Inferior parietal cortex (tissue), 1 donor: ENCODE measurements around the gene NOX3.
A peak's percentile ranks its signal among the peaks of the same experiment; 100 is the strongest.

Source experiments
- DNase-seq: peaks from one replicate; pipeline ENCODE4 v3.0.0-alpha.2; 2016; ENCODE audit errors: extremely low spot score

NOX3 gene

DNA sequence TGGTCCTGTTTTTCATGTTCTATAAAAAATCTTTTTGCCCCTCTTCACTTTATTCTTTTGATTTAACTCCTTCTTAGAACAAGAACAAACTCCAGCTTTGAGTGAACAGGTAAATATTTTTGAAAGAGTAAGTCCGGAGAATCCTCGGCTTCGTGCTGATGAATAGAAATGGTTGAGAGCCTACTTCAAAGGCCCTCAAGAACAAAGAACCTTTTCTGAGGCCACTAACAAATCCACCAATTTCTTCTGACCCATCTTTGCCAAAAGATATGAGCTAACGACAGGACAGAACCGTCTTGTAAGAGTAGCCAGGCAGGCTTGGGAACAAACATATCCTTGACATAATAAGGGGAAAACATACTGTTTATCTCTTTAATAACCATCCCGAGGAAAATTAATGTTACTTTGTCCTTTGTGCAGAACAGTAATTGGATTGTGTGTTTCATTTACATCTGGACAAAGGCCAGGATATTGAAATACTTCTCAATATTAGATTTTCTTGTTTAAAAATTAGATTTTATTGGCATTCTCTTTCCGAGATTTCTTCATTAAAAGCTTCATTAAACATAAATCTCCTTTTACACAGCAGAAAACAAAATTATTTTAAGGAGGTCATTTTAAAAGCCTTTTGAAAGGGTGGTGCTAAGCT is 52.9 kb downstream of the NOX3 start:
- DNase-seq = no peak

DNA sequence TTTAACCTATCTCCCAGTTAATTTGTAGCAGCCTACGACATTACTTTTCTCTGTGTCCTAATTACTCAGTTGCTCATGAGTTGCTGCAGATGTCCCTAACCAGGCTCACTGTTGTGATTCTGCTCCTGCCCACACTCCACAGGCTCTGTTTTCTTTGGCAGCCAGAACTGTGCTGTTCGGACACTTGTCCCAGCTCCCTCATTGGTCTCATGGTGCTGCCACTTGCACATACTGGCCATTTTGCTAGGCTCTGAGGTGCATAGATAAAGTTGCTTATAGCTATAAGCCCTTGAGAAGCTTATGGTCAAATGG is 55.0 kb downstream of the NOX3 start:
- DNase-seq = no peak

DNA sequence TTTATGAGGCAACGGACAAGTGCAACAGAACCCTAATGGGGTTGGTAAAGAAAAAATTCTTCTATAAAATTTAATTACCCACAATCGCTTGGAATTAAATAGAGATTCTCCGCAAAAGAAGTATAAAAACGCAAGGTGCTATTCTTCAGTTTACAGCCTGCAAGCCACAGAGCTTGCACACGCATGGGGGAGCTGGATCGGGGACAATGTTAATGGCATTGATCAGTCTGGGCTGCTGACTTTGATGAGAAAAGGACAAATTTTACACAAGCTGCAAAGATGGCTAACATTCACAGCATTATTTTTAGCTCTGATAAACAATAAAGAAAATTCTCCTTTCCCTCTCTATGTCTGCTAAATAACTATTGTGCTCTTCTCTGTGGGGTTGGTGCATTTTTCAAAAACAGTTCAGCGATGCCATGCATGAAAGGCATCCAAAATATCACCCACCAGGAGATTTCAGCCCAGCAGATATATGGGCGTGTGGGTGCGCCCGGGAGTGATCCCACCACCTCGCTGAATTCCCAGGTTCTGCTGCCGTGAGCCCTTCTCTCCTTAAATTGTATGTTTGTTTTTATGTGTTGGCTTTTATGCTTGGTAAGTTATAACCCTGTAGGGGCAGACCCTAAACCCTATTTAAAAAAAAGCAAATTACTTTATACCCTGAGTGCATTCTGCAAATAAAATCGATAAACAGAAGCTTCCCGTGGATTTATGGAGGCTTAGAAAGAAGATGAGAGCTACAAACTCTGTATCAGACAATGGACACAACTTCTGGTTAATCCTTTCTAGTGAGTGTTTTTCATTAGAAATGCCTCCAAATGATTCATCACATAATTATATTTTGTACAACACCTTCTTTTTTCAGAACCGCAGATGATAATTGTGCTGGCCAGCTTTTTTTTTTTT is 55.6 kb downstream of the NOX3 start:
- peak; percentile 22 for DNase-seq

DNA sequence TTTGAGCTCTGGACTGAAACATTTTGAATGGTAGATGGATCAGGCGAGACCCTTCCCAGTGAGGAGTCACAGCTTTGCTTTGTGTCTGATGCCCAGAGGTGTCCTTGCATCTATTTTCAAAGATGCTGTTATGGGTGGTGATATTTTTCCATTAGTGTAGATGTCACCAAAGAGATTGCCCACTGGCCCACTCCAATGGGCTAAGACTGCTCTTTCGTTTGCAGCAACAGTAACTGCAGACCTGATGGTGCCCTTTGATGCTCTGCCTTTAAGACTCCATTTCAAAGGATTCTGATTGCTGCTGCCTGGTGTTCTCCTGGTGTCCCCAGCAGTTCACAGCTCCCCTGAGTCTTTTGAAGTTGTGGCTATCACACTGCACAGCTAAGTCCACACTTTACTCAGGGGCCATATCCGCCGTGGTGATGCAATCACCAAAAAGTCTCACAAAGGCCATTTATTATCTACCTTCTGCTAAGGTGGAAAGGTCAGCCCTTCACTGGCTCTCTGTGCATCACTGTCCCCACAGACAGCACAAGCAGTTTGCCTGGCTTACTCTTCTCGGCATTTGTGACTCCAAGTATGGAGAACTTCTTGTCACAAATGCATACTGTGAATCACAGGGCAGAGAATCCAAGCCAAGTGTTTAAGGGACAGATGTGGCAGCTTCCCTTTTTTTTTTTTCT is 56.4 kb downstream of the NOX3 start:
- no peak for DNase-seq

DNA sequence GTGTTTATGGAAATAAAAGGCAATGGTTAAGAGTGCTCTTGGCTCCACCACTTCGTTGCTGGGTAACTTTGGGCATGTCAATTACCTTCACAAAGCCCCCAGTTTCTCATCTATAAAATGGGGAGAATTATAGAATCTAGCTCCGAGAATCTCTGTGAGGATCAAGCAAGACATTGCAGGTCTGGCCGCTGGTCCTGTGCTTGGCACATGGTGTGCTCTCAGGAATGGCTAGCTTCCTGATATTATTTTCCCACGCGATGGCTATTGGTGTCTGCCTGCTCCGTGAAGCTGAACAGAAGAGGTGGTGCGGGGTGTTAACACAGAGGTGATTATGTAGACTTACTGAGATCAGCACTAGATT is 57.0 kb downstream of the NOX3 start:
- no peak for DNase-seq

DNA sequence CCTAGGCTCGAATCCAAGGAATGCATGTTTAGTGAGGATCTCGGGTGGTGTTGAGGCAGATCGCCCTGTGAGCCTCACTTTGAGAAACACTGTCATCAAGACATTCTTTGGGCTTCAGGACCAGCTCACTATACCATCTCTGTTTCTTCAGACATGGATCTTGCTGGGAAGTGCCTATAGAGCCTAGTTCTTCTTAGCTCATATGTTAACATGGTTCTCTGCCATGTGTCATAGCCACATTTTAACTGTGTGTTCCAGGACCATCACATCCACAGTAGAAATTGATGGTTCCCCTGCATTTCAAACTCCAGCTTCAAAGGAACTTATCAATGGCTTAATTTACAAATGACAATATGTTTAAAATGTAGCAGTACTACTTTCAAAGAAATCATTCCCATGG is 57.4 kb downstream of the NOX3 start:
- DNase-seq = no peak

DNA sequence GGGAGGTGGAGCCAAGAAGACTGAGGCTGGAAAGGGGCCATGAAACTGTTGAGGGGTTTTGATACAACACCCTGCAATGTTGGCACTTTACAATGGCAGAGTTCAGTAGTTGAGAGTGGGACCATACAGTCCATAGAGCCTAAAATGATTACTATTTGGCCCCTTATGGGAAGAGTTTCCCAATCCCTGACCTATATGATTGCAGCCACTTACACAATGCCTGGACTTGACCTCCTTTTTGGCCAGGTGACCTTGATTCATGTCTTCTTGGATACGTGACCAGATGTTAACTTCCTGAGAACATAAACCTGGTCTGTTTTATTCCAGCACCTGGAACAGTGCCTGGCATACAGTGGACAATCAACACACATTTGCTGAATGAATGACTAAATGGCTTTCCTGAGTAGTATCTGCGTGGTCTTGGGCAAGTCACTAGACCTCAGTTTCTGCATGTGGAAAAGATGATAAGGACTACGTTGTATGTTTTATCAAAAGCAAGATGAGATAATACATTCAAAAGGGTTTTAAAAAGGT is 58.4 kb downstream of the NOX3 start:
- DNase-seq = no peak

DNA sequence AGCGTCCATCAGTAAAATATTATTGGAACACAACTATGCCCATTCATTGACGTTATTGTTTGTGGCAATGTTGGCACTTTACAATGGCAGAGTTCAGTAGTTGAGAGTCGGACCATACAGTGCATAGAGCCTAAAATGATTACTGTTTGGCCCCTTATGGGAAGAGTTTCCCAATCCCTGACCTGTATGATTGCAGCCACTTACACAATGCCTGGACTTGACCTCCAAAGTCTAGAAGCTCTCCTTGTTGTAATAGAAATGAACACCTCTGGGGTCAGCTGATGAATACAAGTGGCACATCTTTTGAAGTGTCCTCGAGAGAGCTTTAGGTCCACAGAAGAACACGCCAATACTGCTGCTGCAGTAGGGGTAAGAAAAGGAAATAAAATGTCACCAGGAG is 59.0 kb downstream of the NOX3 start:
- no peak for DNase-seq

DNA sequence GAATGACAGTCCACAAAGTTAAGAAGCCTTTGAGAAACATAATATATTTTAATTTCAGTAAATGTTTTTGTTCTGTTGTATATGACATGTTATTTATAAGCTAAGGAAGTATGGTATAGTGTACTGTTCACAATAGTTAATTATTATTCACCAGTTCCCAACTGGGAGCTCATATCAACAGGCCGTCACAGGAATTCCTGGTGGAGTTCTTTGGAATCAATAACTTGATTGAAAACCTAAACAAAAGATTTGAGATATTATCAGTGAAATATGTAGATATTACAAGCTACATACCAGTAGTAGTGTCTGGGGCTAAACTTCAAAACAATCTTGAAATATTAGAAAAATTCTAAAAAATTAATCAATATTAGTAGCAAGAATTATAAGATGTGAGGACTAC is 60.3 kb downstream of the NOX3 start:
- no peak for DNase-seq

DNA sequence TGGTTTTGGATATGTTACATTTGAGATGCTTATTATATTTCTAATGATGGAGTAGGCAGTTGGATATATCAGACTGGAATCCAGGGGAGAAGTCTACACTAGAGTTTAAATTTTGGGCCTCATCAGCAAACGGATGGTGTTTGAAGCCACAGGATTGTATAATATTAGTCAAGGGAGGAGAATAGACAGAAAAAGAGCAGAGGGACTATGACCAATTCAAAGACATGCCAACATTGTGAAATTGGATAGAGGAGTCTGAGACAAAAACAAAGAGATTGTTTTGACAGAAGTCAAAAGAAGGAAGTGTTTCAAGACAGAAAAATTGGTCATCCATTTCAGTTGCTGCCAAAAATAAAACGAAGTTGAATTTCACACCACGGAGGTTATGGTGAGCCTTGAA is 66.5 kb downstream of the NOX3 start:
- DNase-seq = no peak

DNA sequence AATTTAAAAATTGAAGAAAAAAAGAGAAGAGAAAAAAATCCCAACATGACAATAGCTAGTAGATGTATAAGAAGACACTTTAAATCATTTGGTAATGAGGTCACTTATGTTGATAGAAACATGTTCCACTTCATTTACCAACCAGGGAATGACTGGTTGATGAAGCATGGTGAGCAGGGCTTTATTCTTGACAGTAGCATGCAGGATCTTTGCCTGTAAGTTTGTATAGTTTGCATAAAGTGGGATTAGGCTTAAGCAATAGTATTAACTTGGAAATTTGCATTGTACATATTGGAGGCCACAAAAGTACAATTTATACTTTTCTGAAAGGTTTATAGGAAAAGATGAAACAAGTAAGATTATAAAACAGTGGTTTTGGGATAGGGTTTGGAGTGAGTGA is 67.0 kb downstream of the NOX3 start:
- DNase-seq = no peak

DNA sequence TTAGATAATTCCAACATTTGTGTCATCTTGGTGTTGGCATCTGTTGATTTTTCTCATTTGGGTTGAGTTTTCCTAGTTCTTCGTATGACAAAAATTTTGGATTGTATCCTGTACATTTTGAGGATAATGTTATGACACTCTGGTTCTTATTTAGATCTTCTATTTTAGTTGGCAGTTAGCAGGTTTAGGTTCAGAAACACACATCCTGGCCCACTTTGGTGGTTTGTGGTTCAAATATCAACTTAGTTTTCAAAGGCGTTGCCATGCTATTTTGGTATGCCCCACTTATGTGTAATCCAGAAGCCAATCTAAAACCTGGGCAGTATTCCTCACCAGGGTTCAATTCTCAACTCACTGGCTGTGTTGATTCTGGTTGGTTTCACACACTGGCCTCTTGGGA is 68.2 kb downstream of the NOX3 start:
- peak; percentile 28 for DNase-seq

DNA sequence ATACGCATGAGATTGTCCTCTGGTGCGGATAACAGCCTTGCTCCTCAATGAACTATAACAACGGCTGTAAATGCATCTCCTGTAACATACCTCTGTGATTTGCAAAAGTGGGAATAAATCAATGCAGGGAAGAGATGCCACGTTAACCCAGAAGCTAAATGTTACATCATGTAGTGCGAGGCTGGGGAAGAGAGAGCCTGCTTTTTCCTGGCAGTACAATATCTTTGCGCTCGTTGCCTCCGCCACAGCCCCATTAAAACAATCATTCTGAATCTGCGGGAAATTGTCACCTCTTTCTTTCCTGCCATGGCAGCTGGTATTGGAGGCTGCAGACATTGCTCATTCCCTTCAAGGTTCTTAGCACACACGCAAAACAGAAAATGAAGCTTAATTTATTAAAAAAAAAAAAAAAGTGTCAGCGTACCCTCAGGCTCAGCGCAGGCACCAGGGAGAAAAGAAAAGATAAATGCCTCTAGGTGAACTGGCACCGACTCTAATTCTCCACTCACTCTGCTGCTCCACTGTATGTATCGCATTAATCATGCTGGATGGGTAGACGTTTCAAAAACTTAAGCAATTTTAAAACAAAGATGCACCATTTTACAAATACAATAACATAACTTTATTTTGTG is 71.2 kb downstream of the NOX3 start:
- DNase-seq = no peak

DNA sequence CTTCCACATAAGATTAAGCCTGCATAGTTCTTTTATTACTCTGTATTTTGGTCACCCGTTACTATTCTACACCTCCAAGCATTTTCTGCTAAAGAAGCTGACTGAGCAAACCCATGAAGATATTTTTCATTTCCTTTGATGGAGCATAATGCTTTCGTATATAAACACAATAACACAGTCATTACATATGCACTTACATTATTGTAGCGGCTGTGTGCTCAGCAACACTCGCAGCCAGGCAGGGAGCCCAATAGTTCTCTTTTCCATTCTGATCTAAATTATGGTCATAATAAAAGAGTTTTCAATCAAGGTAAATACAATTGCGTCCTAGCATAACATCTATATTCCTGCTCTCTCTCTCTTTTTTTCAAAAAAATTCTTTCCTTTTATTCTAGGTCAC is 71.7 kb downstream of the NOX3 start:
- no peak for DNase-seq

DNA sequence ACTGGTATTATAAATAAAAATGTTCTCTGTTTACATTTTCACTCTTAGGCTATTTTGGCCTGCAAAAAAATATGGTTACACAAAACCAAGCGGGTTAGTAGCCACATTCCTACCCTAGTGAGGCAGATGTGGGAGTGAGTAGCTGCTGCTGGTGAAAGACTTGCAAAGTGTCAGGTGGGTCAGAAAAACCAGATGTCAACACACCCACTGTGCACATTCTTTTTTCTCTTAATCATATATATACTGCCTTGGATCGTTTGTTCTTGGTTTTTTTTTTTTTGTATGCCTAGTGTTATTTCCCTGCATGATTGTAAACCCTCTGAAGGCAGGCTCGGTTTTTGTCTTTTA is 73.3 kb downstream of the NOX3 start:
- no peak for DNase-seq

DNA sequence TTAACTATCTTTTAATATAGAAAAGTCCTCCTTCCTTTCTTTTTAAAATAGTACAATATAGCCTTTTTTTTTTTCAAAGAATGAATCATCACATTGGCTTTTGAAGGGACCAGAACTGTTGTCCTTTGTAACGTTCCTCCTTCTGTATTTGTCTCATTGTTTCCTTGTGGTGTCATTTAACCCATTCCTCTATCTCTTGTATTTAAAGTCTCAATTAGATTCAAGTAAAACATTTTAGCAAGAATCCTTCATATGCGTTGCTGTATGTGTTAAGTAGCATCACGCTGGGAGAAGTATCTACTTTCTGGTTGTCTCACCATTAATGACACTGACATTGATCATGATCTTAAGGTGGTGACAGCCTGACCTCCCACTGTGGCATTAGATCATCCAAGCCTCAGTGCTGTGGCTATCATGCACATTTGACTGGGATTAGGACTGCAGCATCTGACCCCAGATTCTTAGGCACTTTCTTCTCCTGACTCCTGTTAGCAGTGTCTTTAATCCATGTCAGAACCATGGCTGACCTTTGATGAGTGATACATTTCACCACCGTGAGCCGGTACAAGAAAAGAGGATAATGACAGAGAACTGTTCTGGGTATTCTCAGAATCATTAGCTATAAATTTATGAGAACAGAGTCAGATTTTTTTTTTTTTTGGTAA is 73.8 kb downstream of the NOX3 start:
- no peak for DNase-seq

DNA sequence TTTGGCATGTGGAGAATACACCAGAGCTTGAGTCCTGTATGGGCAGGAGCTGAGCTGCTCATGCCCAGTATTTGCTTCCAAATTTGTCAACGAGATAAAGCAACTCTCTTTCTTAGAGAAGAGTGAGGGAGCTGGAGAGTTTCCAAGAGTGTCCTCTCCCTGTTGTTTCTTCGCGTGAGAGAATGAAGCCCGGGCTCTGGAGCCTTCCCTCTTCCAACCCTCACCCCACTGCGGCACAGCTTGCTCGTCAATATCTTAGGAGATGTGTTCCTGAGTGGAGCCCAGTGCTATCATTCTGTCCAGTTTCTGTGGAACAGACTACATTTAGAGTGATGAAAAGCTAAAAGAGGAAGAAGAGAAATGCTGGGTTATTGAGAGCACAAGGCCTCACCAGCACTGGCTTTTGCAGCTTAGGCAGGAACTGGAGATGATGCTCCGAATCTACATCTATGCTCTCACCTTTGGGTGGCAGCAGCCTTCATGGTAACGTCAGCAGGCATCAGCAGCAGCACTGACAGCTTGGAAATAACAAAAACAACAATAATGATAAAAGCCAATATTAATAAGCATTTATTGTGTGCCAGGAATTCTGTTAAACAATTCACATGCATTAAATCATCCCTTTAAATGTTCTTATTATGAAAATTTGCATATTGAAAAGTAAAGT is 74.8 kb downstream of the NOX3 start:
- no peak for DNase-seq

DNA sequence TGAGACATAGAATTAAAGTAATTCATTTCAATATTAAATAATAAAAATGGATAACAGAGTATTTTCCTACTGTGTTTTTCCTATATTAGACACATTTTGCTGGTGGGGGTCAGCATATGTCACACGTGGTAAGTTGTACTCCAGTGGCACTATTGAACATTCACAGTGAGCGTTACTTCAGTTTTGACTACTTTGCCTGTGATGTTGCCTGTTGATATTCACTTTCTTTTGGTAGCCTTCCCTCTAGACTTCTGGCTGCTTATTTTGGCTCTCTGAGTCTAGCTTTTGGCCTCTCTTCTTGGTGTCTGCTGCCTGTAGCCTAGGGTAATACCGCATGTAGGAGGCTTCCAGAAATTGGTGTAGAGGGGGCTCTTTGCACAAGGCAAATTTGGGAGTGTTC is 76.9 kb downstream of the NOX3 start:
- no peak for DNase-seq

DNA sequence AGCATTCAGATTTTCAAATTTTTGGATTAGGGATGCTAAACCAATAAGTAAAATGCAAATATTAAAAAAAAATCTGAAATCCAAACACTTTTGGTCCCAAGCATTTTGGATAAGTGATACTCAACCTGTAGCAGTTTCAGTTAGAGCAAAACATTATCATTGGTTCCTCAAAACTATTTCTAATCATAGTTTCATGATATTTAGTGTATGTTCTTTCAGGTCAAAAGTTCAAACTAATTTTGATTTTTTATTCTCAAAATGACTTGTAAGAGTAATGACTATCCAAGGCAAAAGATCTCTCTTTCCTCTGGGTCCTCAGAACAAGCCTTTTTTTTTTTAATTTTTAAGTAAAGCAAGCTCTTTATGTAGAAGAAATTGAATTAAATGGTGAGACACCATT is 77.4 kb downstream of the NOX3 start:
- no peak for DNase-seq

DNA sequence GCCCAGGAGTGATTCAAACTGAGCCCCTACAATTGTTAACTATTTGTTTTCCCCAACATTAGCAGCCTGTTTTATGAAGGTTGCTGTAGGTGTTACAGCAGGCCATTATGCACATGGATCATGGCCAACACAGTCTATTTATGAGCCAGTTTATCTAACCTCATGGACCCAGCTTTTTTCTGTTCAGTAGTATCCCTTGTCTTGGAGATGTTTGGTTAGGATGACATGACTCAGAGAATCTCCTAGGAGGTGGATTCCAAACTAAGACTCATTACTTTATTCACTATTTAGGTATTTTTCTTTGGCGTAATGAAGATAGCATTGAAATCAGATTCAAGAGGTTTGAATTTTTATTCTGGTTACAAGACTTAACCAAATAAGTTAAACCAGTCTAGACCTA is 78.6 kb downstream of the NOX3 start:
- DNase-seq = no peak

DNA sequence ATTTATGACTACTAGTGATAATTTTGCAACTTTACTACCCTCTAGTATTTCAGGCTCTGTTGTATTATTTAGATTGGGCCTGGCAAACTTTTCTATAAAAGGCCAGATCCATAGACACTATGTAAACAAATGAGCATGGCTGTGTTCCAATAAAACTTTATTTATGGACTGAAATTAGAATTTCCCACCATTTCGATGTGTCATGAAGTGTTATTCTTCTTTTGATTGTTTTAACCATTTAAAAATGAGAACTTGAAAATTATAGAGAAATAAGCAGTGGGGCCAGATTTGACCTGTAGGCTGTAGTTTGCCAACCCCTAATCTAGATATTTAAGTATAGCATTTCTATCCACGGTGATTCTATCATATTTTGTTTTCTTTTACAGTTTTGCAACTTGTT is 79.8 kb downstream of the NOX3 start:
- DNase-seq = no peak
